HepG2 (cell line): ENCODE data around the gene MAPK10. TPM values are rescaled to one million over a fixed set of nuclear protein-coding genes. Genes with fewer than 3 reads are reported as not detected.

Source experiments
- ATAC-seq: fragments of 200-7000 bp; cut with Tn5 transposase; 3 replicates; pipeline ENCODE4 v1.9.1; 2020; ENCODE audit warnings: mild to moderate bottlenecking, moderate library complexity
- BruUV-seq: library from RNA; stranded (reverse); fragments of 400-500 nt; replicated peaks from 2 replicates; lab custom pipeline; 2021; lab: Mats Ljungman, UMichigan
- CTCF ChIA-PET: fragments of 300-600 bp; formaldehyde crosslinking; extraction: SDS; loops from one replicate; lab custom pipeline; 2021; ENCODE audit warnings: low total read pairs, inconsistent platforms, low intra/inter-chr PET ratio; lab: Yijun Ruan, JAX
- POLR2A ChIA-PET: fragments of 350-600 bp; sonication (Branson Sonifier 250); formaldehyde crosslinking; loops from one replicate; lab custom pipeline; 2020; ENCODE audit warnings: antibody characterized with exemption, inconsistent platforms; lab: Yijun Ruan, JAX
- DNase-seq: peaks from one replicate; pipeline ENCODE4 v3.0.0-alpha.2; 2015; ENCODE audit warnings: low spot score
- FAIRE-seq: peaks from 3 replicates; lab custom pipeline; 2011; peaks lifted over from hg19 to GRCh38; lab: Jason Lieb, UNC
- H2AFZ ChIP-seq: one replicate; pipeline ENCODE4 v1.6.1; 2011; ENCODE audit warnings: low read length, inconsistent platforms
- H3K27ac ChIP-seq: fragments of 300-600 bp; 3 replicates; pipeline ENCODE4 v1.8.0; 2011; ENCODE audit warnings: mixed run types, mild to moderate bottlenecking, mixed read lengths, low read length, inconsistent platforms; ENCODE audit not compliant: insufficient read depth; ENCODE audit errors: extremely low read length
- H3K27me3 ChIP-seq, 2 experiments: fragments of 200-600 bp in 1 of 2; 2 replicates in 1 of 2; 3 replicates in 1 of 2; pipeline versions ENCODE4 v1.6.0 to v1.8.0; 2011; ENCODE audit warnings: low read length in 2 of 2, mild to moderate bottlenecking in 2 of 2, moderate library complexity in 2 of 2, inconsistent platforms in 1 of 2; ENCODE audit not compliant: insufficient read depth in 2 of 2, control insufficient read depth in 1 of 2
- H3K36me3 ChIP-seq, 2 experiments: fragments of 200-600 bp in 1 of 2; replicated peaks in 1 of 2; 2 replicates in 1 of 2; 3 replicates in 1 of 2; pipeline versions ENCODE4 v1.5.1 to v1.8.0; 2011; ENCODE audit warnings: low read length in 2 of 2, inconsistent platforms in 1 of 2; ENCODE audit not compliant: insufficient read depth in 2 of 2, control insufficient read depth in 1 of 2
- H3K4me1 ChIP-seq: 2 replicates; pipeline ENCODE4 v1.5.1; 2012; ENCODE audit warnings: low read length, inconsistent platforms; ENCODE audit not compliant: insufficient read depth
- H3K4me2 ChIP-seq: 2 replicates; pipeline ENCODE4 v1.6.0; 2011; ENCODE audit warnings: low read depth, low read length, inconsistent platforms
- H3K4me3 ChIP-seq, 3 experiments: fragments of 200-600 bp in 1 of 3; sonication (generic), shearing (Covaris generic) in 1 of 3; replicated peaks in 1 of 3; 2 replicates each; pipeline ENCODE4 v1.5.1; 2011 to 2016; ENCODE audit warnings: low read length in 3 of 3, inconsistent platforms in 2 of 3, low read depth in 2 of 3, mild to moderate bottlenecking in 2 of 3, control low read depth in 1 of 3, mixed read lengths in 1 of 3; ENCODE audit not compliant: insufficient read depth in 1 of 3
- H3K79me2 ChIP-seq: one replicate; pipeline ENCODE4 v1.6.1; 2011; ENCODE audit warnings: low read length, inconsistent platforms; ENCODE audit not compliant: insufficient read depth
- H3K9ac ChIP-seq: 2 replicates; pipeline ENCODE4 v1.6.0; 2011; ENCODE audit warnings: mild to moderate bottlenecking, low read depth, low read length, inconsistent platforms; ENCODE audit not compliant: insufficient read depth
- H3K9me3 ChIP-seq: 2 replicates; pipeline ENCODE4 v1.5.1; 2012; ENCODE audit warnings: mild to moderate bottlenecking, low read length
- H4K20me1 ChIP-seq: 2 replicates; pipeline ENCODE4 v1.6.0; 2011; ENCODE audit warnings: inconsistent platforms, mild to moderate bottlenecking, low read length, moderate library complexity; ENCODE audit not compliant: insufficient read depth
- JDP2 ChIP-seq: sonication (generic); formaldehyde crosslinking; IDR thresholded peaks from 2 replicates; pipeline ENCODE4 v1.8.1; 2022; ENCODE audit warnings: missing genetic modification reagents, borderline replicate concordance
- JUNB ChIP-seq: sonication (generic); formaldehyde crosslinking; IDR thresholded peaks from 2 replicates; pipeline ENCODE4 v1.8.0; 2022; ENCODE audit warnings: missing genetic modification reagents, mild to moderate bottlenecking, borderline replicate concordance
- SP4 ChIP-seq: sonication (generic); formaldehyde crosslinking; IDR thresholded peaks from 2 replicates; pipeline ENCODE4 v1.8.1; 2023; ENCODE audit warnings: mild to moderate bottlenecking, missing genetic modification reagents
- TSC22D2 ChIP-seq: sonication (generic); formaldehyde crosslinking; IDR thresholded peaks from 2 replicates; pipeline ENCODE4 v1.5.1; 2020; ENCODE audit warnings: missing genetic modification reagents, mild to moderate bottlenecking, borderline replicate concordance
- WIZ ChIP-seq: sonication (generic); formaldehyde crosslinking; IDR thresholded peaks from 2 replicates; pipeline ENCODE4 v1.5.1; 2020; ENCODE audit warnings: mild to moderate bottlenecking, missing genetic modification reagents
- ZFP41 ChIP-seq: sonication (generic); formaldehyde crosslinking; IDR thresholded peaks from 2 replicates; pipeline ENCODE4 v1.4.0; 2020; ENCODE audit warnings: mild to moderate bottlenecking, missing genetic modification reagents, borderline replicate concordance
- ZNF781 ChIP-seq: sonication (generic); formaldehyde crosslinking; IDR thresholded peaks from 2 replicates; pipeline ENCODE4 v1.5.1; 2020; ENCODE audit warnings: borderline replicate concordance, mild to moderate bottlenecking, missing genetic modification reagents; ENCODE audit errors: not compliant biosample characterization
- ZSCAN25 ChIP-seq: sonication (generic); formaldehyde crosslinking; IDR thresholded peaks from 2 replicates; pipeline ENCODE4 v1.8.0; 2022; ENCODE audit warnings: mild to moderate bottlenecking, missing genetic modification reagents
- ZSCAN31 ChIP-seq: sonication (generic); formaldehyde crosslinking; IDR thresholded peaks from 2 replicates; pipeline ENCODE4 v1.5.0; 2020; ENCODE audit warnings: low read depth, mild to moderate bottlenecking, missing genetic modification reagents
- WGBS: methylation state at CpG from one replicate; pipeline ENCODE4 v1.1.6; 2017; ENCODE audit warnings: low lambda C conversion rate; 5-methylcytosine and 5-hydroxymethylcytosine counted together
- in situ Hi-C: cut with HindIII; loops from 2 replicates; pipeline ENCODE4 v1.10.0; 2017; ENCODE audit warnings: low pct_unique_long_range_greater_than_20kb; ENCODE audit not compliant: extremely low pct_ligation_motif_present
- intact Hi-C: fragments of 100-400 bp; cut with micrococcal nuclease; formaldehyde crosslinking; loops from one replicate; pipeline ENCODE4 v1.10.0; 2022; ENCODE audit not compliant: unreplicated experiment
- polyA plus RNA-seq, 8 experiments: library from polyadenylated mRNA; depleted of rRNA in 3 of 8; stranded (reverse) in 7 of 8; unstranded in 1 of 8; fragments of >200 nt; fragmentation: Illumina TruSeq in 4 of 8; extraction: Trizol in 4 of 8; gene quantifications; 2 replicates each; pipeline versions ENCODE4 v1.2.1 to v1.2.3, GENCODE V29; 2011 to 2016; ENCODE audit warnings: low read depth in 4 of 8, missing spikeins in 1 of 8, mixed read lengths in 1 of 8; ENCODE audit not compliant: insufficient read depth in 1 of 8
- total RNA-seq, 5 experiments: library from RNA; depleted of rRNA; stranded (reverse); fragments of >200 nt; fragmentation: Illumina TruSeq; extraction: Trizol; gene quantifications; 2 replicates each; pipeline ENCODE4 v1.2.3, GENCODE V29; 2016; ENCODE audit warnings: low read depth in 1 of 5
- TF ChIP-seq, protein P1 (sequence below): sonication (generic); formaldehyde crosslinking; IDR thresholded peaks from 2 replicates; pipeline ENCODE4 v1.9.0; 2021; ENCODE audit warnings: missing genetic modification reagents, borderline replicate concordance
- TF ChIP-seq, protein P2 (sequence below): sonication (generic); formaldehyde crosslinking; IDR thresholded peaks from 2 replicates; pipeline ENCODE4 v1.4.0; 2020; ENCODE audit warnings: missing genetic modification reagents, borderline replicate concordance

MAPK10 gene
- total and polyA plus RNA-seq, 2 of the 13 experiments (the other 11 are each of a cell fraction or from before 2014, with no cell fraction given), result not detected

DNA sequence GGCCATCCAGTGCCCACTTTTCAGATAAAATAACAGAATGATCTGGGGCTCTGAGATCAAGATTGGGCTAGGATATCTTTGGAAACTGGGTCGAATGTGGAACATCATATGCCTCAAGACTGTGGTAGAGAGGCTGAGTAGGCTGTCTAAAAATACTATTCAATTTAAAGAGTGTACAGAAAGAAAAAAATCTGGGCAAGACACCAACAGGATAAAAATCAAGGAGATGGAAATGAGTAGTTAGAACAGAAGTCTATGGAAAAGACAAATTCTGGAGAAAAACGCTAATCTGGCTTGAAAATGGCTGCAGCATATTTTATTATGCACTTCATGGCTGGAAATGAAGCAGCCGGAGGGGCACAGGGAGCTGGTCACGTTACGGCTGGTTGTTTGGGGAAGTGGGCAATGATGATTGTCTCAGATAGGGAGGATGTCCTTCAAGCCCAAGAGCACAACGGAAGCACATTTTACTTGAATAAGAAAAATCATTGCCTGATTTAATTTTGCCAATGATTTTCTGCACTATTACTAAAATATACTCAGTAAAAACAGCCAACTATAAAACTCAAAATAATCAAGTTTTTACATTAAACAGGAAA, 27.1 kb upstream of the MAPK10 start:
- Histone ChIP-seq H3K27me3 (no peaks in the 10 kb centered on the region), H3K9ac (no peak overlapping the region), H3K27ac (no peak overlapping the region), H2AFZ (no peak overlapping the region), H3K4me2 (no peak overlapping the region), H3K9me3 (no peaks in the 10 kb centered on the region), H3K36me3 (no peaks in the 10 kb centered on the region), H3K79me2 (no peaks in the 10 kb centered on the region), H3K4me3 (no peak overlapping the region), H4K20me1 (no peaks in the 10 kb centered on the region), H3K4me1 (no peaks in the 10 kb centered on the region)
- TF ChIP-seq WIZ (CRISPR knock-in tag) (no peak), ZSCAN31 (no peak), JUNB (CRISPR knock-in tag) (no peak), TSC22D2 (CRISPR knock-in tag) (no peak), ZFP41 (CRISPR knock-in tag) (no peak), SP4 (no peak), ZSCAN25 (CRISPR knock-in tag) (no peak), ZNF781 (CRISPR knock-in tag) (no peak), JDP2 (CRISPR knock-in tag) (no peak)
- TF ChIP-seq, protein P1, sequence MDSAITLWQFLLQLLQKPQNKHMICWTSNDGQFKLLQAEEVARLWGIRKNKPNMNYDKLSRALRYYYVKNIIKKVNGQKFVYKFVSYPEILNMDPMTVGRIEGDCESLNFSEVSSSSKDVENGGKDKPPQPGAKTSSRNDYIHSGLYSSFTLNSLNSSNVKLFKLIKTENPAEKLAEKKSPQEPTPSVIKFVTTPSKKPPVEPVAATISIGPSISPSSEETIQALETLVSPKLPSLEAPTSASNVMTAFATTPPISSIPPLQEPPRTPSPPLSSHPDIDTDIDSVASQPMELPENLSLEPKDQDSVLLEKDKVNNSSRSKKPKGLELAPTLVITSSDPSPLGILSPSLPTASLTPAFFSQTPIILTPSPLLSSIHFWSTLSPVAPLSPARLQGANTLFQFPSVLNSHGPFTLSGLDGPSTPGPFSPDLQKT (CRISPR knock-in tag), result no peak
- TF ChIP-seq, protein P2, sequence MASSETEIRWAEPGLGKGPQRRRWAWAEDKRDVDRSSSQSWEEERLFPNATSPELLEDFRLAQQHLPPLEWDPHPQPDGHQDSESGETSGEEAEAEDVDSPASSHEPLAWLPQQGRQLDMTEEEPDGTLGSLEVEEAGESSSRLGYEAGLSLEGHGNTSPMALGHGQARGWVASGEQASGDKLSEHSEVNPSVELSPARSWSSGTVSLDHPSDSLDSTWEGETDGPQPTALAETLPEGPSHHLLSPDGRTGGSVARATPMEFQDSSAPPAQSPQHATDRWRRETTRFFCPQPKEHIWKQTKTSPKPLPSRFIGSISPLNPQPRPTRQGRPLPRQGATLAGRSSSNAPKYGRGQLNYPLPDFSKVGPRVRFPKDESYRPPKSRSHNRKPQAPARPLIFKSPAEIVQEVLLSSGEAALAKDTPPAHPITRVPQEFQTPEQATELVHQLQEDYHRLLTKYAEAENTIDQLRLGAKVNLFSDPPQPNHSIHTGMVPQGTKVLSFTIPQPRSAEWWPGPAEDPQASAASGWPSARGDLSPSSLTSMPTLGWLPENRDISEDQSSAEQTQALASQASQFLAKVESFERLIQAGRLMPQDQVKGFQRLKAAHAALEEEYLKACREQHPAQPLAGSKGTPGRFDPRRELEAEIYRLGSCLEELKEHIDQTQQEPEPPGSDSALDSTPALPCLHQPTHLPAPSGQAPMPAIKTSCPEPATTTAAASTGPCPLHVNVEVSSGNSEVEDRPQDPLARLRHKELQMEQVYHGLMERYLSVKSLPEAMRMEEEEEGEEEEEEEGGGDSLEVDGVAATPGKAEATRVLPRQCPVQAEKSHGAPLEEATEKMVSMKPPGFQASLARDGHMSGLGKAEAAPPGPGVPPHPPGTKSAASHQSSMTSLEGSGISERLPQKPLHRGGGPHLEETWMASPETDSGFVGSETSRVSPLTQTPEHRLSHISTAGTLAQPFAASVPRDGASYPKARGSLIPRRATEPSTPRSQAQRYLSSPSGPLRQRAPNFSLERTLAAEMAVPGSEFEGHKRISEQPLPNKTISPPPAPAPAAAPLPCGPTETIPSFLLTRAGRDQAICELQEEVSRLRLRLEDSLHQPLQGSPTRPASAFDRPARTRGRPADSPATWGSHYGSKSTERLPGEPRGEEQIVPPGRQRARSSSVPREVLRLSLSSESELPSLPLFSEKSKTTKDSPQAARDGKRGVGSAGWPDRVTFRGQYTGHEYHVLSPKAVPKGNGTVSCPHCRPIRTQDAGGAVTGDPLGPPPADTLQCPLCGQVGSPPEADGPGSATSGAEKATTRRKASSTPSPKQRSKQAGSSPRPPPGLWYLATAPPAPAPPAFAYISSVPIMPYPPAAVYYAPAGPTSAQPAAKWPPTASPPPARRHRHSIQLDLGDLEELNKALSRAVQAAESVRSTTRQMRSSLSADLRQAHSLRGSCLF, result no peak
- ChIA-PET CTCF (no interaction called here), POLR2A (no interaction called here)
- in situ Hi-C loops (no loop called here), intact Hi-C loops (no loop called here)
- no TSS peak for BruUV-seq
- no peak for DNase-seq
- ATAC-seq, result no peak
- FAIRE-seq, result no peak
- 22% methylated on average over 6 of the region's 6 CpGs for WGBS
